HL-60 (cell line): Measurements from ENCODE around the gene DISP3.

Experiments
- DNase-seq, 2 experiments: peaks; one replicate each; pipeline ENCODE4 v3.0.0-alpha.2; 2010 to 2020; ENCODE audit warnings: low read depth in 1 of 2, low spot score in 1 of 2
- H3K27ac ChIP-seq: fragments of 250-450 bp; sonication (Bioruptor Pico); replicated peaks from 2 replicates; pipeline ENCODE4 v1.5.1; 2020; ENCODE audit warnings: mild to moderate bottlenecking, moderate library complexity
- H3K27me3 ChIP-seq: fragments of 250-450 bp; sonication (Bioruptor Pico); 2 replicates; pipeline ENCODE4 v1.5.1; 2021; ENCODE audit warnings: mild to moderate bottlenecking, moderate library complexity; ENCODE audit not compliant: insufficient read depth, poor library complexity, severe bottlenecking
- H3K4me3 ChIP-seq: replicated peaks from 2 replicates; pipeline ENCODE4 v1.5.1; 2011; ENCODE audit warnings: mild to moderate bottlenecking, control low read depth, low read length; ENCODE audit not compliant: insufficient read depth
- CTCF ChIP-seq: IDR thresholded peaks from one replicate; pipeline ENCODE4 v1.5.1; 2011; ENCODE audit warnings: low read length, control low read depth, inconsistent platforms; ENCODE audit not compliant: insufficient read depth
- GABPA ChIP-seq: IDR thresholded peaks from 2 replicates; pipeline ENCODE4 v1.6.1; 2012; ENCODE audit warnings: low read depth
- POLR2AphosphoS5 ChIP-seq: IDR thresholded peaks from 2 replicates; pipeline ENCODE4 v1.6.1; 2012; ENCODE audit warnings: low read depth
- REST ChIP-seq: IDR thresholded peaks from 2 replicates; pipeline ENCODE4 v1.6.1; 2012; ENCODE audit warnings: low read depth; ENCODE audit not compliant: insufficient replicate concordance
- SPI1 ChIP-seq: IDR thresholded peaks from 2 replicates; pipeline ENCODE4 v1.6.1; 2012; ENCODE audit warnings: low read depth, mild to moderate bottlenecking, borderline replicate concordance

The DISP3 gene

DNA sequence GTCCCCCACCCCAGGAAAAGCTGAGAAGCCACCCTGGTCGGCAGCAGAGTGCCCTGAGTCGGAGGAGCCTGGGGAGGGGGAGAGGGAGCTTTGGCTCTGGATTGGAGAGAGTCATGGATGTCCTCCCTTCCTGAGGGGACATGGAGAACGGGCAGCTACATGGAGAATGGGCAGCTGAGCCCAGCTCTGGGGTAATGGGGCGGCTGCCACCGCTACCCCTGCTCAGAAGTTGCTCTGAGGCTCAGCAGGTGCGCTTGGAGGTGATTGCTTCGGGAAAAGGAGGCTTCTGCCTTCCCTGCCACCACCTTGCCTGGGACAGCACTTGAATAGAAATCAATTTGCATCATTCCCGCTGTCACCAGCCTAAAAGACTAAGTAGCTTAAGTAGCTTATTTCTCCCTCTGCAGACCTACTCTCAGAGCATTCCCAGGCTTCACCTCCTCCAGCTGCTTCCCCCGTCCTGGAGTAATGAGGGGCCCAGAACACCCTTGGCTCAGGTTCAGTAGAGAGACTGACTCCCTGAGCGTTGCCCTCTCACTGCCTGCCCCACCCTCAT lies 8.3 kb downstream of the DISP3 start:
- no peak for DNase-seq
- peaks cover 3% of the 10 kb centered on the region for H3K27me3 ChIP-seq
- no peak for TF ChIP-seq REST
- no peak overlapping the region for H3K4me3 ChIP-seq
- H3K27ac ChIP-seq, result no peak overlapping the region

- H3K4me3 ChIP-seq, result no peak overlapping the region
- H3K27me3 ChIP-seq, result peaks cover 3% of the 10 kb centered on the region
- no peak for DNase-seq
- no peak overlapping the region for H3K27ac ChIP-seq
- no peak for TF ChIP-seq GABPA
- no peak for TF ChIP-seq CTCF
- no peak for TF ChIP-seq REST
- no peak for TF ChIP-seq POLR2AphosphoS5
- no peak for TF ChIP-seq SPI1
These were observed 9.3 kb downstream of the DISP3 start for GRCh38 chr1:11488201-11488770.

DNA sequence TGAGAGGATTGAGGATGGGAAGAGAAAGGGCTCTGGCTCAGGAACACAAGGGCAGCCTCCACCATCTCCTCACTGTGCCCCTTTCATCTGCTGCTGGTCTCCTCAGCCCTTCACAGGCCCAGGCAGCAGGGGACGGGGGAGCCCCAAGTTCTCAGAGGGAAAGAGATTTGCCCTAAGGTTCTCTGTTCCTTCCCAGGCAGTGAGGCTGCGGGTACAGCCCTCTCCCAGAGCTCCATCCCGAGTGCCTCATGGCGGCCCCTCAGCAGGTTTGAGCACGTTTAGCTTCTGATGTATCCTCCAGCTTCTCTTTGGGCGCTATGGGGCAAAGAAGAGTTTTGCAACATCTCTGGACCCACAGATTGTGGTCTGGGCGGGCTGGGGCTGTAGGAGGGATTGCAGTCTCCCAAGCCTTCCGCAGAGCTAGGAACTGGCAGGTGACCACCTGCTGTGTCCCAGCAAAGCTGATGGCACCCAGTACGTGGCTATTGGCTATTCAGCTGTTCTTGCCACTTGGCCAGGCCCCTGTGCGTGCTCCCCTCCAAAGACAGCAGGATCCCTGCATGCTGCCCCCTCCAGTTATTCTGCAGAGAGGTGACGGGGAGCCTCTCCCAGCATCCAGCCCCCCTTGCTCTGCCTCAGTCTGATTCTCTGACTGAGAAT lies 10.1 kb downstream of the DISP3 start:
- no peak for DNase-seq
- H3K27me3 ChIP-seq, result peaks cover 3% of the 10 kb centered on the region
- no peak overlapping the region for H3K4me3 ChIP-seq
- no peak overlapping the region for H3K27ac ChIP-seq
- TF ChIP-seq GABPA, result no peak
- TF ChIP-seq SPI1, result no peak
- TF ChIP-seq CTCF, result no peak
- TF ChIP-seq REST, result no peak
- no peak for TF ChIP-seq POLR2AphosphoS5
